A549 (cell line): ENCODE data around the gene SEC23IP.
"Not testable (repeated sequence)": the region's sequence is repeated elsewhere in the genome, so short reads cannot be mapped to it uniquely, and the experiment has no call there.

ENCODE experiments used
- CHD2 ChIP-seq: fragments of 150-350 bp; IDR thresholded peaks from 2 replicates; pipeline ENCODE4 v1.6.1; 2014; ENCODE audit warnings: low read length; ENCODE audit not compliant: partially characterized antibody
- CTCF ChIP-seq: fragments of >200 bp; sonication (Bioruptor Twin); formaldehyde crosslinking; IDR thresholded peaks from 3 replicates; pipeline ENCODE4 v1.5.1; 2016
- EHMT2 ChIP-seq: fragments of 200-600 bp; sonication (generic); IDR thresholded peaks from 2 replicates; pipeline ENCODE4 v1.6.1; 2016; ENCODE audit warnings: antibody characterized with exemption, low read depth, mild to moderate bottlenecking, moderate library complexity
- EP300 ChIP-seq, 2 experiments: fragments of >200 bp; sonication (Bioruptor Twin); formaldehyde crosslinking; IDR thresholded peaks; 2 replicates in 1 of 2; 3 replicates in 1 of 2; pipeline ENCODE4 v1.6.1; 2016 to 2017
- MAFK ChIP-seq: fragments of 450-650 bp; IDR thresholded peaks from 2 replicates; pipeline ENCODE4 v1.6.1; 2014; ENCODE audit not compliant: partially characterized antibody
- PBX3 ChIP-seq: IDR thresholded peaks from 2 replicates; pipeline ENCODE4 v1.6.1; 2012
- POLR2A ChIP-seq: IDR thresholded peaks from 2 replicates; pipeline ENCODE4 v1.6.1; 2012; ENCODE audit warnings: mild to moderate bottlenecking, low read length
- RAD21 ChIP-seq, 2 experiments: fragments of >200 bp in 1 of 2; sonication (Bioruptor Twin) in 1 of 2; formaldehyde crosslinking in 1 of 2; IDR thresholded peaks in 1 of 2; conservative IDR thresholded peaks in 1 of 2; 2 replicates in 1 of 2; 3 replicates in 1 of 2; pipeline ENCODE4 v1.6.1; 2012 to 2018; ENCODE audit warnings: inconsistent platforms in 1 of 2
- RFX5 ChIP-seq: fragments of 450-650 bp; IDR thresholded peaks from 2 replicates; pipeline ENCODE4 v1.7.1; 2014; ENCODE audit warnings: antibody characterized with exemption, mild to moderate bottlenecking, moderate library complexity
- SMC3 ChIP-seq: fragments of >200 bp; sonication (Bioruptor Twin); formaldehyde crosslinking; IDR thresholded peaks from 3 replicates; pipeline ENCODE4 v1.6.1; 2018; ENCODE audit warnings: inconsistent platforms
- ZC3H11A ChIP-seq: fragments of 450-650 bp; IDR thresholded peaks from 2 replicates; pipeline ENCODE4 v1.6.1; 2014; ENCODE audit warnings: antibody characterized with exemption, mild to moderate bottlenecking
- TF ChIP-seq, protein P1 (sequence below): fragments of 450-650 bp; IDR thresholded peaks from 2 replicates; pipeline ENCODE4 v1.6.1; 2014; ENCODE audit warnings: antibody characterized with exemption
- TF ChIP-seq, protein P2 (sequence below): fragments of 150-350 bp; IDR thresholded peaks from 2 replicates; pipeline ENCODE4 v1.6.1; 2014; ENCODE audit warnings: low read depth, mild to moderate bottlenecking, low read length

GRCh38 chr10:119869398-119869797 lies 23.1 kb upstream of the SEC23IP start:
- not testable (repeated sequence) for TF ChIP-seq CTCF; EP300 (IDR thresholded peaks at IDR 0.05); SMC3; MAFK; CHD2; POLR2A; RAD21 (conservative IDR thresholded peaks at IDR 0.05 in 1 of 2, IDR thresholded peaks at IDR 0.05 in 1 of 2); EHMT2; PBX3; RFX5; ZC3H11A
- TF ChIP-seq, protein P1, sequence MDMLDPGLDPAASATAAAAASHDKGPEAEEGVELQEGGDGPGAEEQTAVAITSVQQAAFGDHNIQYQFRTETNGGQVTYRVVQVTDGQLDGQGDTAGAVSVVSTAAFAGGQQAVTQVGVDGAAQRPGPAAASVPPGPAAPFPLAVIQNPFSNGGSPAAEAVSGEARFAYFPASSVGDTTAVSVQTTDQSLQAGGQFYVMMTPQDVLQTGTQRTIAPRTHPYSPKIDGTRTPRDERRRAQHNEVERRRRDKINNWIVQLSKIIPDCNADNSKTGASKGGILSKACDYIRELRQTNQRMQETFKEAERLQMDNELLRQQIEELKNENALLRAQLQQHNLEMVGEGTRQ, result not testable (repeated sequence)
- TF ChIP-seq, protein P2, sequence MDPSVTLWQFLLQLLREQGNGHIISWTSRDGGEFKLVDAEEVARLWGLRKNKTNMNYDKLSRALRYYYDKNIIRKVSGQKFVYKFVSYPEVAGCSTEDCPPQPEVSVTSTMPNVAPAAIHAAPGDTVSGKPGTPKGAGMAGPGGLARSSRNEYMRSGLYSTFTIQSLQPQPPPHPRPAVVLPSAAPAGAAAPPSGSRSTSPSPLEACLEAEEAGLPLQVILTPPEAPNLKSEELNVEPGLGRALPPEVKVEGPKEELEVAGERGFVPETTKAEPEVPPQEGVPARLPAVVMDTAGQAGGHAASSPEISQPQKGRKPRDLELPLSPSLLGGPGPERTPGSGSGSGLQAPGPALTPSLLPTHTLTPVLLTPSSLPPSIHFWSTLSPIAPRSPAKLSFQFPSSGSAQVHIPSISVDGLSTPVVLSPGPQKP, result not testable (repeated sequence)
